ENCODE measurements around the gene NELFCD.

DNA sequence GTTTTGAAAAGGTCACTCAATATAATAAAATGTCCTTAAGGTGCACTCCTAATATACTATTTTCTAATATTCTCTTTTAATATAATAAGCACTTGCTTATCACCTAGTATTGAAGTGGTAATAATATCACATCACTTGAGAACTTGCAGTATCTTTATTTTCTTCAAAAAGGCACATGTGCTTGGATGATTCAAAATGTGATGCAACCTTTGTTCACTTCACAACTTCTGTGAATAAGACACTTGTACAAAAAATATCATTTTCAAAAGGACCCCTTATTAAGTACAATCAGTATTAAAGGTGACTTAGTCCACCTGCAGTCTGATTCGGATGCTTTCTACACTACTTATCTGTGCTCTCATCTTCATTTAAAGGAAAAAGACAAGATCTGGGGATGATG, 58.2 kb downstream of the NELFCD start:
- no peak for TF ChIP-seq CTCF (IDR thresholded peaks at IDR 0.05)
- no peak for TF ChIP-seq POLR2A (IDR thresholded peaks at IDR 0.05)
- TF ChIP-seq POLR2AphosphoS5 (IDR thresholded peaks at IDR 0.05) = no peak

Measured in transverse colon (tissue), 4 donors.